ENCODE results near the gene UBR4. TPM values are rescaled to one million over a fixed set of nuclear protein-coding genes. Genes with fewer than 3 reads are reported as not detected.

UBR4 gene
- polyA plus RNA-seq, 3 donors, result 109 to 149 (median 124) TPM

DNA sequence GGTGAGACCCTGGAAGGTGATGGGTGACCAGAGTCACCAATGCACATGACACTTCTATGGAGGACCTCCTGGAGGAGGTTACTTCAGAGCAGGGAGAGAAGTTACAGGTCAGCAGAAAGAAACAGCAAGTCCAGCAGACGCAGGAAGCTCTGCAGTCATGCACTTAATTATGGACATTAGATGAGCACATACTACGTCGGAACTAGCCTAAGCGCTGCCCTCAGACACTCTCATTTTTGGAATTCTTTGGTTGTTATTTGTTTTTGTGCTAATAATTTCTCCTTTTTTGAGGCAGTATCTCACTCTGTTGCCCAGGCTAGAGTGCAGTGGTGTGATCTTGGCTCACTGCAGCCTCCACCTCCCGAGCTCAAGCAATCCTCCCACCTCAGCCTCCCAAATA is 160.3 kb downstream of the UBR4 start:
- DNase-seq (ENCODE audit: extremely low read depth in 1 of 11, low read depth in 9 of 11, low spot score in 4 of 11), result no peak

DNA sequence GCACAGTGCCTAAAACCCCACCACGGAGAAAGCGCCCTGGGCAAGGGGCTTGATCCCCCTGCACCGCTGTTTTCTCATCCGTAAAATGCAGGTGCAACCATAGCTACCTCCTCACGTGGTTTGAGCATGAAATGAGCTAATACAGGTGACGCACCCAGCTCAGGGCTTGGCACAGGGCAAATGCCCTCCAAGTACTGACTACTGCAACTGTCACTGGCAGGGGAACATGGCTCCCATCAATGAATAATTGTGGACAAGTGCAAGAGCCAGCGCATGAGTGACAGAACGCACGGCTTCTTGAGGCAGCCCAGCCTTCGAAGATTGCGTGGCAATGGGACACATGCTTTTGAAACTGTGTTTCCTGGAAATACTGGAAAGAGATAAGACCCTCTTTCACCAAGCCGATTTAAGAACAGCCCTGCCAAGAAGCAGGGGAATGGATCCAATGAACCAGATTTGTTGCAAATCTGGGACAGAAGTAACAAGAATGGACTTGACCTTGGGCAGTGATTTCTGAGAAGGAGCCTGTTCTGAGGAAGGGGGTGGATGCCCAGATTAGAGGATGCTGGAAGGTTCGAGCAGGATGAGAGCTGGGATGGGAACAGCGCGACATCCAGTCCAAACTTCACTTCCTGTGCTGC is 160.8 kb downstream of the UBR4 start:
- DNase-seq (ENCODE audit: extremely low read depth in 1 of 11, low read depth in 9 of 11, low spot score in 4 of 11), result no peak

DNA sequence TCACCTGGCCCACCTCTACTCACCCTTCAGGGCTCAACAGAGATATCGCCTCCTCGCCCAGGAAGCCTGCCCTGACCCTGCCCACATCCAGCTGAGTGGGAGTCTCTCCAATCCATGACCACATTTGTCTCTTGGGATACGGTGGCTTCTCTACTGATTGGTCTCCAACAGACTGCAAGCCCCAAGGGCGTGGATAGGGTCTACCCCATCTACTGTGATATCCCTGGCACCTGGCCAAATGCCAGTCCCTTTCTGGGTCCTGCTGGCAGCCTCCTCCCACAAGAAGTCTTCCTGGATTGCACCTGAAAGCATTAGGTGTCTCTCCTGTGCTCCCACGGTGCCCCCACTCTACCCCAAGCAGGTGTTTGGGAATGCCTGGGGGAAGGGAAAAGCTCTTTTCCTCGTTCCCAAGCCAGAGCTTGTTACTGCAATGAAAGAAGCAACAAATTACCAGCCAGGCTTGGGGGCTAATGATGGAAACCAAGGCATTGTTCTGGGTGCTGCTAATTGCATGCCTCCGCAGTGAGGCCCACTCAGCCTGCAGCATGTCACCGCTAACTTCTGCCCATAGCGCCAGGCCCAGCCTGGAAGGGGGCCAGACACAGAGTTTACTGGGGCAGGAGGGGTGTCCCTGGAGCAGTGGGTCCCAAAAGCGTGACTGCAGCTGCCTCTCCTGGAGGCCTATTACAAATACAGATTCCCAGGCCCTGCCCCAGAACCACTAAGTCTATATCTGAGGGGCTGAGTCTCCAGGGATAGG is 162.9 kb downstream of the UBR4 start:
- no peak for DNase-seq (ENCODE audit: extremely low read depth in 1 of 11, low read depth in 9 of 11, low spot score in 4 of 11)

DNA sequence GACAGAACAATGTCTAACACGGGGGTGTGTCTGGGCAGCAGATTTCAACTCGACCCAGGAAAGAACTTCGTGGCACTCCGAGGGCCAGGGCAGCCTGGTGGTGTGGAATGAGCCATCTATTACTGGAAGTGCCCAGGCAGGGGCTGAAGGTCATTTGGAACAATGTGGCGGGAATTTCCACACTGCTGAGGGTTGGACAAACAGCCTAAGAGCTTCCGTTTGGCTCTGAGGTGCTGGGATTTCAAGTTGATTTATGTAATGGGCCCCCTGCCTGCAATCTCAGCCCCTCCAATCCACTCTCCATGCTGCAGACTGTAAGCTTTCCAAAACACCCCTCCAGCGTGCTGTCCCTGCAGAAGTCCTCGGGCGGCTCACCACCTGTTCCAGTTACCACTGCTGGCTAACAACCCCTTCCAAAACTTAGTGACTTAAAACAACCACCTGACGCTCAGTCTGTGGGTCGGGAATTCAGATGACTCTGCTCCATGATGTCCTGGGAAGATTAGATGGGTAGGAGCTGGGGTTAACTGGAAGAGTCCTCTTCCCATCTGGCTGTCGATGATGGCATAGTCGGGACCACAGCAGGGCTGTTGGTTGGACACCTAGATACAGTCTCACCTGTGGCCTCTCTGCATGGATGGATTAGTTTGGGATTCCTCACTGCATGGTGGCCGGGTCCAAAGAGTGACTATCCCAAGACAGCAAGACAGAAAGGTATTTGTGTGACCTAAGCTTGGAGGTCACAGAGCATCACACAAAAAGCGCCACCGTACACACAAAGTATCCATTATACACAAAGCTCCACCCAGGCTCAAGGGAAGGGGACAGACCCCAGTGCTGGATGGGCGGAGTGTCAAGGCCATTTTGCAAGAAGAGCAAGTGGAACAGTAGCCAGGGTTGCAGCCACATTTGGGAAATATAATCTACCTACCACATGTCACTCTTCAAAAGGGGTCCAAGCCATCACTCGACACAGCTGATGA is 163.9 kb downstream of the UBR4 start:
- no peak for DNase-seq (ENCODE audit: extremely low read depth in 1 of 11, low read depth in 9 of 11, low spot score in 4 of 11)

DNA sequence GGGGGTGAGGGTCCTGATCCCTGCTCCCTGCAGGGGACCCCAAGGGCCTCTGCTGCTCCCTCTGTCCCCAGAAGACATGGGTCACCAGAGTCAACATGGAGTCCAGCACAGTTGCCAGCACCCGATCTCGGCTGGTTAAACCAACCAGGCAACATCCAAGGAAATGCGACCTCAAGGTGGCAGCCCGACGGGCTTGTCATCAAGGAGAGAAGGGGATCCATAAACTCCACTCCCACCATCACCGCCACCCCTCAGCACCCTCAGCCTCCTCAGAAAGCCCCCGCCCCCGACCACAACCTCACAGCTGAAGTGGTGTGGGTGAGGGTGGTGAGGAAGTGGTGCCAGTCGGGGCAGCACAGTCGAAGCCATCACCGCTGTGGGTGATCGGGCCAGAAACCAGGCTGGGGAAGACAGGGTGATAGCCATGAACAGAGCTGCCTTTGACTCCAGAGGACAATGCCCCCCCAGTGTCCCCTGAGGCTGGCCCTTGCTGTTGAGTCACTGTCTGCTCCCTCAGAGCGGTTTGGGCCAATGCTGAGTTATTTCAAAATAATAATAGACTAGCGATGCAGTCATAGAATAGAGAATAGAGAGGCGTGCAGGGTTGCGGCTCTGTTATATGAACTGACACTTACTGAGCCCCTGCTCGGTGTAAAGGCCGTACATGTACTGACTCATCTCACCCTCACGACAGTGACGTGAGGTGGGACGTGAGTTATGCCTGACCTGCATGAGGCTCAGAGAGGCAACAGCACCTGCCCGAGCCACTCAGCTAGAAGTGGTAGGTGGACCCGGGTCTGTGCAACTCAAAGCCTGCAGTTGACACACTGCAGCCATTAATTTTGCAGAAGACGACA is 164.9 kb downstream of the UBR4 start:
- no peak for DNase-seq (ENCODE audit: extremely low read depth in 1 of 11, low read depth in 9 of 11, low spot score in 4 of 11)

DNA sequence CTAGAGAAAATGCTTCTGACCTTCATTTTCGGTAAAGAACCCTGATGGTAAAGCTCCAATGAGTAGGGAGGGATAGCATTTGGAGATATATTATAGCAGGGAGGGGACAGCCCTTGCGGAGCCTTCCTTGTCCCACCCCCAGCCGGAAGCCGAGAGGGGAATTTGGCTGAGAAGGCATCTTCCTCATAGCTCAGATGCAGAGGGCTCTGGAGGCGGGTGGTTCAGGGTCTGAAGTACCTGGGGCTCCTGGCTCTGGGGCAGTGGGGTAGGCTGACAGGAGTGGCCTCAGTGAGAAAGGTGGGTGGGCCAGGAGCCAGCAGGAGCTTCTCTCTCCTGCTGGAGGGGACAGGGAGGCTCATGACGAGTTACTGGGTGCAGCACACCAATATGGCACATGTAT is 165.6 kb downstream of the UBR4 start:
- DNase-seq (ENCODE audit: extremely low read depth in 1 of 11, low read depth in 9 of 11, low spot score in 4 of 11), result no peak

DNA sequence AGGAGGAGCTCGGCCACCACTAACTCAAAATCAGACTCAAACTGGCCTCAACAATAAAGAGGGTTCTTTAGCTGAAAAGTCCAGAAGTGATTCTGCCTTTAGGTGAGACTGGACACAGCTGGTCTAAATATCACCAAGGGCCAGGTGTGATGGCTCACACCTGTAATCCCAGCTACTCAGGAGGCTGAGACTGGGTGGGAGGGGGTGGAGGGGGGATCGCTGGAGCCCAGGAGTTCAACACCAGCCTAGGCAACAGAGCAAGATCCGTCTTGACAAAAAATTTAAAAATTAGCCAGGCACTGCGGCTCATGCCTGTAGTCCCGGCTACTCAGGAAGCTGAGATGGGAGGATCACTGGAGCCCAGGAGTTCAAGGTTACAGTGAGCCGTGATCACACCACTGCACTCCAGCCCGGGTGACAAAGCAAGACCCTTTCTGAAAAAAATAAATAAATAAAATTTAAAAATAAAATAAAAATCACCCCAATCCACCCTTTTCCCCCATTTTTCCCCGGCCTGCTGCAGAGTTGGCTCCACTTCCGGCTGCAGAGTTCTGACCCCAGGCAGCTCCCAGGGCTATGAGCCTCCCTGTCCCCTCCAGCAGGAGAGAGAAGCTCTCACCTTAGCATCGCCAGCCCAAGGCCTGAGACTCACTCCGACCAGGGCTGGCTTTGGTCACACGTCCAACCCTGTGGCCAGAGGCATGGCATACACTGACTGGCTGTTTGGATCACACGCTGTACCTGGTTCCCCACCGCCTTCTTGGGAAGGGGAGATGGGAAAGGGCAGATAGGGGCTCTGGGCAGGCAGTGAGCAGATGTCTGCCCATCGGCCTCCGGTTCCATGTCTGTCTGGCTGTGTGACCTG is 166.3 kb downstream of the UBR4 start:
- DNase-seq (ENCODE audit: extremely low read depth in 1 of 11, low read depth in 9 of 11, low spot score in 4 of 11), result no peak

DNA sequence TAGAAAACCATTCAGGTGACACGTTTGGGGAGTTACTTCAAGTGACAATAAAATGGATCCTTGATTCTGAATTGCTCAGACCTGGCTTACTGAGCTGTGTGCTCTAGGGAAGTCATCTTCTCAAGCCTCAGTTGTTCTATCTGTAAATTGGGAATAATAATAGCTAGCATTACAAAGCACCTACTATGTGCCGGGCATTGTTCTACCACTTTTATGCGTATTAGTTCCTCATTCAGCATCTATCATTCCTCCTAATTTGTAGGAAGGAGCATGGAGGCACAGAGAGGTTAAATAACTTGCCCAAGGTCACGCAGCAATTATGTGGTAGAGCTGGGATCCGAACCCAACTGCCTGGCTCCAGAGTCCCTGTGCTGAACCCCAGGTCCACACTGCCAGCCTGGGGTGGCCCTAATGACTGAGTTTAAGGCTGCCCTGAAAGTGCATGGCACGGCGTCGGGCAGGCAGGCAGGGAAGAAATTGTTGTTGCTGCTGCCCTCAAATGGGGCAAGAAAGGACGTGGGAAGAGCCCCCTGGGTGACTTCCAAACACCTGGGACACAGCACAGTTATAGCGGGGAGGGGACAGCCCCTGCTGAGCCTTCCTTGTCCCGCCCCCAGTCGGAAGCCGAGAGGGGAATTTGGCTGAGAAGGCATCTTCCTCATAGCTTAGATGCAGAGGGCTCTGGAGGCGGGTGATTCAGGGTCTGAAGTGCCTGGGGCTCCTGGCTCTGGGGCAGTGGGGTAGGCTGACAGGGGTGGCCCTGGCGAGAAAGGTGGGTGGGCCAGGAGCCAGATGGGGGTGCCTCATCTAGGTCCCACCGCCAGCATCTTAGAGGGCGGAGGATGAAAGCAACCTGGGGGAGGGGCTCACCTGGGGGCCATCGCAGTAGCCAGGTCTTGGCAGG is 167.1 kb downstream of the UBR4 start:
- DNase-seq (ENCODE audit: extremely low read depth in 1 of 11, low read depth in 9 of 11, low spot score in 4 of 11), result no peak

DNA sequence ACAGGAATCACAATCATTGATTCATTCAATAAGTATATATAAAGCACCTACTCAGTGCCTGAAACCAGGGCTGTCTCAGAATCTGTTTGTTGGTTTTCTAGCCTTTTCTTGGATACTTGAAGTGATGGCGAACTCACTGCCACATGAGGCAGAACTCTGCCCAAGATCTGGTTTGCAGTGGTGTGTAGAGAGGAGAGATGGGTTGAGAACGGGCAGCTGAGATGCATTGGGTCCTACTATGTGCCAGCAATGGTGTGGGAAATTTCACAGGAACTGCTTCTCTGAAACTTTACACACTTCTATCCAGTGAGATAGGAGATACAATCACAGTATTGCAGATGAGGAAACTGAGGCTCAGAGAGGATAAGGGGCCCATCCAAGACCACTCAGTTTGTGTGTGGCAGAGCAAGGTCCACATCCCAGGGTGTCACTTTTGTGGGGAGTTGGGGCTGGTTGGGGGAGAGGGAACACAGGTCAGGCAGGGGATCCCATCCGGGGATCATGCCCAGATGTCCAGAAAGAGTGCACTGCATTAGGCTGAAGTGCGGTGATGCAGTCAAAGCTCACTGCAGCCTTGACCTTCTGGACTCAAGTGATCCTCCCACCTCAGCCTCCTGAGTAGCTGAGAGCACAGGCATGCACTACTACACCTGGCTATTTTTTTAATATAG is 169.9 kb downstream of the UBR4 start:
- no peak for DNase-seq (ENCODE audit: extremely low read depth in 1 of 11, low read depth in 9 of 11, low spot score in 4 of 11)

DNA sequence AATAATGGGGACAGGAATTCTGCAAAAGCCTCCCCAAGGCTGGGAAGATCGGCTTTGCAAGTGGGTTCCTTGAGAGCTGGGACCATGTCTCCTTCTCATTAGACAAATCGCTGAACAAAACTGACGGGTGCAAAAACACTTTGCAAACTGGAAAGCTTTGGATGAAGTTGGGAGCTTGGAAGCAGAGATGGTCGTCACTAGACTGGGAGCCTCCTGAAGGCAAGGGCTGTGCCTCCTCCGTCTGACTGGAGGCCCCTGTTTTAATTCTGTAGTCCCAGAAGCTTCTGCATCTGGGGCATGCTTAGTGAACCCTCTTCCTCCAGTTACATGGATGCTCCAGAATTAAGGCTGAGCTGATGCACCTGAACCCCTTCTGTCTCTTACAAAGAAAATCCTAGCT is 171.3 kb downstream of the UBR4 start:
- no peak for DNase-seq (ENCODE audit: extremely low read depth in 1 of 11, low read depth in 9 of 11, low spot score in 4 of 11)

DNA sequence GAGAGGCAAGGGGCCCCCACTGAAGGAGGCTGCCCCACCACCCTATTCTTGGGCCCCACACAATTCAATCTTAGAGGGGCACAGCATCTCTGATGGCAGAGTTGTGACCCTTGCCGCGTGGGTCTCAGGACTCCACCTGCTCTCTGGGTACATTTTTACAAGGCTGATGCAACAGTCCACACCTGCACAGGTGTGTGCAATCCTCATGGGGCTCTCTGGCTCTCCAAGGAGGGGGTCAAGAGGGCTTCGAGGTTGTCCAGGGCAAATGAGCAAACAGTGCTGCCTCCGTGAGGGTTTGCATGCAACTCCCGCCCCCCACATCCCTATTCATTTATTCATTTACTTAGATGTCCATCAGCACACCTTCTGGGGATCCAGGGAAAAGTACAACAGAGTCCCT is 172.0 kb downstream of the UBR4 start:
- no peak for DNase-seq (ENCODE audit: extremely low read depth in 1 of 11, low read depth in 9 of 11, low spot score in 4 of 11)

DNA sequence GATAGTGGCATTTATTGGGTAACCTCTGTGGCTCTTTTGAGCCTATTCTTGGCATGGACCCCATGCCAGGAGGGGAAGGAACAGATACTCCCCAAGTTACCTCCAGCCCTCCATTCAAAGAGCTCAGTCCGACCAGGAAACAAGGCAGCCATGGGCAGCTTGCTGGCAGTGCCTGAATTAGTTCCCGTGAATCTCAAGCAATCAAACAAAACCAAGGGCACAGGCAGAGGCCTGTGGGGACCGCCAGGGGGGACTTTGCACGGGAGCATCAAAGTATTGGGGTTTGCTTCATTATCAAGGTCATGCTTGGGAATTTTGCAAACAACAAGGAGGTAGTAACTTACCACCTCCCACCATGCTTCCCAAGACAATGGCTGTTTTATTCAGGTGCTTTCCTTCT is 172.4 kb downstream of the UBR4 start:
- no peak for DNase-seq (ENCODE audit: extremely low read depth in 1 of 11, low read depth in 9 of 11, low spot score in 4 of 11)

DNA sequence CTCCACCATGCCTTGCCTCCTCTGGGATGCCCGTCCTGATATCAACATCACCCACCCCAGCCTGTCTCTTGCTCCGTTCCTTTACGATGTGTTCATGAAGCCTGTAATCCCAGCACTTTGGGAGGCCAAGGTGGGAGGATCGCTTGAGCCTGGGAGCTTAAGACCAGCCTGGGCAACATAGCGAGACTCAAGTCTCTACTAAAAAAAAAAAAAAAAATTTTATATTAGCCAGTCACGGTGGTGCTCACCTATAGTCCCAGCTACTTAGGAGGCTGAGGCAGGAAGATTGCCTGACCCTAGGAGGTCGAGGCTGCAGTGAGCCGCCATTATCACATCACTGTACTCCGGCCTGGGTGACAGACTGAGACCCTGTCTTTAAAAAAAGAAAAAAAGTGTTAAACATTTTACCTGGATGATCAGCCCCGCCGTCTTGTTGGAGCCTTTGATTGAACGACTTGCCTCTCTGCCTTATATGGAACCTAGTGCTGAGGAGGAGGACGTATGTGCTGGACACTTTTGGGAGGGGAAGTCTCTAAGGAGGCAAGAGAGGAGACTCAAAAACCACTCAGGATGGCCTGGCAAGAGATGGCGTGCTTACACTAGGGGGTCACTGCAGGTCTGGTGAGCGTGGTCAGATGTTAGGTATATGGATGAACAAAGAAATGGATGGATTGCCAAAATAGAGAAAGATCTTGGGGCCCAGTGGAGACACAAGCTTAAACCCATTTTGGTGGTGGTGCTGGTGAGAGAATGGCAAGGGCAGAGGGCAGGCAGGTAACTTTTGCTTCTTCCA is 173.1 kb downstream of the UBR4 start:
- DNase-seq (ENCODE audit: extremely low read depth in 1 of 11, low read depth in 9 of 11, low spot score in 4 of 11), result no peak

DNA sequence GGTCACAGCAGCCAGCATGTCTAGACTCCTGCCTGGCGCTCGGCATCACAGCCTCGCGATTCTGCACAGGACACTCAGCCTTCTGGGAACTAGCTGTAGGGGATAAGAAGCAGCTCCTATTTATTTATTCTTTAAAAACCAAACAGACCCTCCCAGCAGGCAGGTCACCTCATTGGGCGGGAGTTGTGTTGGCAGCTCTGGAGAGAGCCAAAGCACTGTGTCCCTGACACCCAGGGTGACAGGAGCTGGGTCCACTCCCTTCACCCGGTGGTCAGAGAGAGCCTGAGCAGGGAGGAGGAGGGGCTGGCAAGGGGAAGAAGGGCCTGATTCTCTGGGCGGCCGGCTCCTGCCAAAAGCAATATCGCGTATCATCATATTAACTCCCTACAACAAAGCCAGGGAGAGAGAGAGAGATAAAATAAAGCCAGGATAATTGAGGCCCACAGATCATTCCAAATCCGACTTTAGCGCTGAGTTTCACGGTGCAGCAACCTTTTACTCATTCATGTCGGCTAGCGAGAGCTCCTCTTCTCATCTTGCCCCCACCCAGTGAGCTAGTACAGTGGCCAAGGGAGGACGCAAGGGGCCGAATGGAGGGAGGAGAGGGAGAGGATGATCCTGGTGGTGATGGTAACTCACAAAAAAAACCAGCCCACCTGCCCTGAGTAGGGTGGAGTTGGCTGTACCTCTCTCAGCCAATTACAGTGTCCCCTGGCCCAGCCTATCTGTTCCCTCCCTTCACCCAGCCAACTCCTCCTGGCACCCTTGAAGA is 173.8 kb downstream of the UBR4 start:
- DNase-seq (ENCODE audit: extremely low read depth in 1 of 11, low read depth in 9 of 11, low spot score in 4 of 11), result no peak
